Keratinocyte (primary cell): Measurements from ENCODE around the gene SSB. TPM values are rescaled to one million over a fixed set of nuclear protein-coding genes. Genes with fewer than 3 reads are reported as not detected.
A peak's percentile ranks its signal among the peaks of the same experiment; 100 is the strongest.
"Not testable (repeated sequence)": the region's sequence is repeated elsewhere in the genome, so short reads cannot be mapped to it uniquely, and the experiment has no call there.

Source experiments
- DNase-seq: peaks from one replicate; pipeline ENCODE4 v3.0.0-alpha.2; 2011; ENCODE audit warnings: low read depth, missing footprints, low spot score
- FAIRE-seq: peaks from 2 replicates; lab custom pipeline; 2011; peaks lifted over from hg19 to GRCh38; lab: Jason Lieb, UNC
- H2AFZ ChIP-seq: 2 replicates; pipeline ENCODE4 v1.6.0; 2012; ENCODE audit warnings: low read length, control low read depth, inconsistent platforms; ENCODE audit not compliant: control insufficient read depth
- H3K27ac ChIP-seq: 2 replicates; pipeline ENCODE4 v1.5.1; 2011; ENCODE audit warnings: low read length; ENCODE audit not compliant: control insufficient read depth, insufficient read depth
- H3K27me3 ChIP-seq: 3 replicates; pipeline ENCODE4 v1.6.0; 2011; ENCODE audit warnings: low read length; ENCODE audit not compliant: control insufficient read depth, insufficient read depth; ENCODE audit errors: extremely low read depth
- H3K36me3 ChIP-seq, 2 experiments: 2 replicates in 1 of 2; 3 replicates in 1 of 2; pipeline ENCODE4 v1.5.1; 2011; ENCODE audit warnings: low read length in 2 of 2, mild to moderate bottlenecking in 1 of 2; ENCODE audit not compliant: control insufficient read depth in 2 of 2, insufficient read depth in 2 of 2; ENCODE audit errors: extremely low read depth in 1 of 2
- H3K4me1 ChIP-seq: 3 replicates; pipeline ENCODE4 v1.5.1; 2011; ENCODE audit warnings: low read length; ENCODE audit not compliant: control insufficient read depth, insufficient read depth; ENCODE audit errors: extremely low read depth
- H3K4me2 ChIP-seq: 3 replicates; pipeline ENCODE4 v1.6.0; 2011; ENCODE audit warnings: low read depth, low read length; ENCODE audit not compliant: control insufficient read depth, insufficient read depth; ENCODE audit errors: extremely low read depth
- H3K4me3 ChIP-seq, 3 experiments: fragments of 200-600 bp in 1 of 3; sonication (generic) in 1 of 3; 2 replicates in 2 of 3; 3 replicates in 1 of 3; pipeline ENCODE4 v1.5.1; 2011 to 2016; ENCODE audit warnings: low read length in 3 of 3, mild to moderate bottlenecking in 3 of 3, control low read depth in 2 of 3, inconsistent platforms in 1 of 3, low read depth in 1 of 3, mixed read lengths in 1 of 3, mixed run types in 1 of 3, moderate library complexity in 1 of 3; ENCODE audit not compliant: control insufficient read depth in 2 of 3, insufficient read depth in 2 of 3; ENCODE audit errors: extremely low read depth in 1 of 3
- H3K79me2 ChIP-seq: 2 replicates; pipeline ENCODE4 v1.6.0; 2012; ENCODE audit warnings: low read length; ENCODE audit not compliant: control insufficient read depth, insufficient read depth
- H3K9ac ChIP-seq: 3 replicates; pipeline ENCODE4 v1.6.0; 2011; ENCODE audit warnings: low read length; ENCODE audit not compliant: control insufficient read depth, insufficient read depth; ENCODE audit errors: extremely low read depth
- H3K9me1 ChIP-seq: 3 replicates; pipeline ENCODE4 v1.6.0; 2011; ENCODE audit warnings: low read length; ENCODE audit not compliant: control insufficient read depth, insufficient read depth; ENCODE audit errors: extremely low read depth
- H3K9me3 ChIP-seq: 2 replicates; pipeline ENCODE4 v1.5.1; 2012; ENCODE audit warnings: low read depth, low read length; ENCODE audit not compliant: control insufficient read depth
- H4K20me1 ChIP-seq: 3 replicates; pipeline ENCODE4 v1.6.0; 2011; ENCODE audit warnings: low read length; ENCODE audit not compliant: control insufficient read depth, insufficient read depth; ENCODE audit errors: extremely low read depth
- EZH2 ChIP-seq: IDR thresholded peaks from one replicate; pipeline ENCODE4 v1.6.1; 2012; ENCODE audit warnings: inconsistent platforms, mild to moderate bottlenecking, low read length, moderate library complexity
- dilution Hi-C: fragments of 300-500 bp; cut with MboI; formaldehyde crosslinking; loops from one replicate; pipeline ENCODE4 v1.7.0; 2020; ENCODE audit warnings: low sequenced_read_pairs; ENCODE audit not compliant: extremely low pct_ligation_motif_present
- polyA plus RNA-seq, 5 experiments: library from polyadenylated mRNA; depleted of rRNA in 3 of 5; stranded (reverse) in 3 of 5; stranded (forward) in 1 of 5; unstranded in 1 of 5; fragments of >200 nt; gene quantifications; 1 replicate in 1 of 5; 2 replicates in 3 of 5; 3 replicates in 1 of 5; pipeline versions ENCODE4 v1.2.1 to v1.2.3, GENCODE V29; 2011 to 2012; ENCODE audit warnings: missing spikeins in 2 of 5, low read depth in 1 of 5, low replicate concordance in 1 of 5
- TF ChIP-seq, protein P1 (sequence below), 3 experiments: IDR thresholded peaks in 1 of 3; conservative IDR thresholded peaks in 1 of 3; optimal IDR thresholded peaks in 1 of 3; 2 replicates in 2 of 3; 3 replicates in 1 of 3; pipeline versions ENCODE3 to v1.5.1; 2011; ENCODE audit warnings: low read length in 3 of 3, mild to moderate bottlenecking in 3 of 3, moderate library complexity in 2 of 3, control low read depth in 1 of 3, inconsistent platforms in 1 of 3; ENCODE audit not compliant: insufficient read depth in 2 of 3; ENCODE audit errors: extremely low read depth in 1 of 3

Gene SSB
- polyA plus RNA-seq, 1 donor (not counting 4 experiments of a cell fraction or from before 2014, with no cell fraction given), result 149 TPM

DNA sequence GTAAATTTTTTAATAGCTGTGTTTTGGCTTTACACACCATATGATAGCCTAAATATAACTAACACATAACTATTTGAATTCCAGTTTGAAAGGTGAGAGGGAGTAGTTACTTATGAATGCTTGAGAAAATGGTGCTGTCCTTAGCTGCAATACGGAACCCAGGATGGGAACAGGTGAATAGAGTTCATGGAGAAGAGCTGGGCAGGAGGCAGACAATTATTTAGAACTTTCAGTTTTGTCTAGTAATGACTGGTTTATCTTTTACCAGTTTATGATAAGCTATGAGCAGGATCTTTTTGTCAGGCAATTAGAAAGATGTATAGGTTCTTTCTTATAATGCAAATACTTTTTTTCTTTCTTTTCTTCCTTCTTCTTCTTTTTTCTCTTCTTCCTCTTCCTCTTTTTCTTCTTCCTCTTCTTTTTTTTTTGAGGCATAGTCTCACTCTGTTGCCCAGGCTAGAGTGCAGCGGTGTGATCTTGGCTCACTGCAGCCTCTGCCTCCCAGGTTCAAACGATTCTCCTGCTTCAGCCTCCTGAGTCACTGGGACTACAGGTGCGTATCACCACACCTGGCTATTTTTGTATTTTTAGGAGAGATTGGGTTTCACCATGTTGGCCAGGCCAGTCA lies 54.5 kb downstream of the SSB start:
- dilution Hi-C loops, result no loop called here
- DNase-seq (no peak), FAIRE-seq (peak; percentile 69)
- Histone ChIP-seq H3K4me1 (no peaks in the 10 kb centered on the region), H3K4me2 (no peak overlapping the region), H3K9ac (no peak overlapping the region), H3K36me3 (no peaks in the 10 kb centered on the region), H4K20me1 (no peaks in the 10 kb centered on the region), H3K9me3 (no peaks in the 10 kb centered on the region), H3K27me3 (no peaks in the 10 kb centered on the region), H3K4me3 (no peak overlapping the region), H2AFZ (no peak overlapping the region), H3K27ac (no peak overlapping the region), H3K79me2 (peaks cover 23% of the 10 kb centered on the region), H3K9me1 (no peaks in the 10 kb centered on the region)
- no peak for TF ChIP-seq EZH2
- TF ChIP-seq, protein P1, sequence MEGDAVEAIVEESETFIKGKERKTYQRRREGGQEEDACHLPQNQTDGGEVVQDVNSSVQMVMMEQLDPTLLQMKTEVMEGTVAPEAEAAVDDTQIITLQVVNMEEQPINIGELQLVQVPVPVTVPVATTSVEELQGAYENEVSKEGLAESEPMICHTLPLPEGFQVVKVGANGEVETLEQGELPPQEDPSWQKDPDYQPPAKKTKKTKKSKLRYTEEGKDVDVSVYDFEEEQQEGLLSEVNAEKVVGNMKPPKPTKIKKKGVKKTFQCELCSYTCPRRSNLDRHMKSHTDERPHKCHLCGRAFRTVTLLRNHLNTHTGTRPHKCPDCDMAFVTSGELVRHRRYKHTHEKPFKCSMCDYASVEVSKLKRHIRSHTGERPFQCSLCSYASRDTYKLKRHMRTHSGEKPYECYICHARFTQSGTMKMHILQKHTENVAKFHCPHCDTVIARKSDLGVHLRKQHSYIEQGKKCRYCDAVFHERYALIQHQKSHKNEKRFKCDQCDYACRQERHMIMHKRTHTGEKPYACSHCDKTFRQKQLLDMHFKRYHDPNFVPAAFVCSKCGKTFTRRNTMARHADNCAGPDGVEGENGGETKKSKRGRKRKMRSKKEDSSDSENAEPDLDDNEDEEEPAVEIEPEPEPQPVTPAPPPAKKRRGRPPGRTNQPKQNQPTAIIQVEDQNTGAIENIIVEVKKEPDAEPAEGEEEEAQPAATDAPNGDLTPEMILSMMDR (optimal IDR thresholded peaks at IDR 0.05 in 1 of 3, IDR thresholded peaks at IDR 0.05 in 1 of 3, conservative IDR thresholded peaks at IDR 0.05 in 1 of 3; ENCODE audit: extremely low read depth in 1 of 3, insufficient read depth in 2 of 3, low read length in 3 of 3), result no peak

DNA sequence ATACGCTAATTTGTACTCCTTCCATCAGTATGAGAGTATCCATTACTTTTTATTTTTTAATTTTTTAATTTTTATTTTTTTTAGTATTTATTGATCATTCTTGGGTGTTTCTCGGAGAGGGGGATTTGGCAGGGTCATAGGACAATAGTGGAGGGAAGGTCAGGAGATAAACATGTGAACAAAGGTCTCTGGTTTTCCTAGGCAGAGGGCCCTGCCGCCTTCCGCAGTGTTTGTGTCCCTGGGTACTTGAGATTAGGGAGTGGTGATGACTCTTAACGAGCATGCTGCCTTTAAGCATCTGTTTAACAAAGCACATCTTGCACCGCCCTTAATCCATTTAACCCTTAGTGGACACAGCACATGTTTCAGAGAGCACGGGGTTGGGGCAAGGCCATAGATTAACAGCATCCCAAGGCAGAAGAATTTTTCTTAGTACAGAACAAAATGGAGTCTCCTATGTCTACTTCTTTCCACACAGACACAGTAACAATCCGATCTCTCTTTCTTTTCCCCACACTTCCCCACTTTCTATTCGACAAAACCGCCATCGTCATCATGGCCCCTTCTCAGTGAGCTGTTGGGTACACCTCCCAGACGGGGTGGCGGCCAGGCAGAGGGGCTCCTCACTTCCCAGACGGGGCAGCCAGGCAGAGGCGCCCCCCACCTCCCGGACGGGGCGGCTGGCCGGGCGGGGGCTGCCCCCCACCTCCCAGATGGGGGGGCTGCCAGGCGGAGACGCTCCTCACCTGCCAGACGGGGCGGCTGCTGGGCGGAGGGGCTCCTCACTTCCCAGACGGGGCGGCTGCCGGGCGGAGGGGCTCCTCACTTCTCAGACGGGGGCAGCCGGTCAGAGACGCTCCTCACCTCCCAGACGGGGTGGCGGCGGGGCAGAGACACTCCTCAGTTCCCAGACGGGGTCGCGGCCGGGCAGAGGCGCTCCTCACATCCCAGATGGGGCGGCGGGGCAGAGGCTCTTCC lies 56.9 kb downstream of the SSB start:
- FAIRE-seq, H3K4me3 ChIP-seq, H3K27me3 ChIP-seq, H3K27ac ChIP-seq, H4K20me1 ChIP-seq, H3K9me1 ChIP-seq, H3K9ac ChIP-seq, dilution Hi-C loops, H3K36me3 ChIP-seq, H3K4me2 ChIP-seq, DNase-seq, H3K4me1 ChIP-seq, H3K9me3 ChIP-seq, H2AFZ ChIP-seq: not testable (repeated sequence)
- H3K79me2 ChIP-seq, result peaks cover 17% of the 10 kb centered on the region
